GM12878 (cell line): ENCODE data around the gene PRG3. TPM values are rescaled to one million over a fixed set of nuclear protein-coding genes. Genes with fewer than 3 reads are reported as not detected.
A peak's percentile ranks its signal among the peaks of the same experiment; 100 is the strongest.

Source experiments
- BCL11A ChIP-seq: IDR thresholded peaks from 2 replicates; pipeline ENCODE4 v1.6.1; 2011; ENCODE audit warnings: low read depth, low read length
- CEBPB ChIP-seq, 2 experiments: fragments of 150-350 bp in 1 of 2; IDR thresholded peaks; 2 replicates each; pipeline ENCODE4 v1.6.1; 2012 to 2014; ENCODE audit warnings: low read depth in 2 of 2, low read length in 2 of 2, borderline replicate concordance in 1 of 2, inconsistent platforms in 1 of 2
- CEBPZ ChIP-seq: fragments of 150-350 bp; IDR thresholded peaks from 2 replicates; pipeline ENCODE4 v1.6.1; 2016; ENCODE audit warnings: low read depth, low read length
- CHD2 ChIP-seq: IDR thresholded peaks from 2 replicates; pipeline ENCODE4 v1.6.1; 2011; ENCODE audit warnings: low read depth, low read length, improper control_type of control experiment, borderline replicate concordance
- E2F4 ChIP-seq: IDR thresholded peaks from 2 replicates; pipeline ENCODE4 v1.6.1; 2012; ENCODE audit warnings: low read depth, low read length, improper control_type of control experiment
- ESRRA ChIP-seq: IDR thresholded peaks from 2 replicates; pipeline ENCODE4 v1.6.1; 2012; ENCODE audit warnings: mild to moderate bottlenecking, low read length, improper control_type of control experiment
- EZH2 ChIP-seq: IDR thresholded peaks from 2 replicates; pipeline ENCODE4 v1.6.1; 2012; ENCODE audit warnings: low read depth, mild to moderate bottlenecking, control low read depth, inconsistent platforms, low read length, borderline replicate concordance; ENCODE audit not compliant: control insufficient read depth
- FOXM1 ChIP-seq: IDR thresholded peaks from 2 replicates; pipeline ENCODE4 v1.6.1; 2012; ENCODE audit warnings: low read depth, mild to moderate bottlenecking, inconsistent platforms, low read length, moderate library complexity
- JUND ChIP-seq: IDR thresholded peaks from 2 replicates; pipeline ENCODE4 v1.6.1; 2012; ENCODE audit warnings: low read depth, mild to moderate bottlenecking, low read length, improper control_type of control experiment, moderate library complexity
- PML ChIP-seq: IDR thresholded peaks from 2 replicates; pipeline ENCODE4 v1.6.1; 2012; ENCODE audit warnings: low read length, inconsistent platforms
- RAD21 ChIP-seq: IDR thresholded peaks from 2 replicates; pipeline ENCODE4 v1.6.1; 2011; ENCODE audit warnings: mild to moderate bottlenecking, low read depth, low read length, moderate library complexity; ENCODE audit not compliant: insufficient read depth
- RFX5 ChIP-seq: IDR thresholded peaks from 2 replicates; pipeline ENCODE4 v1.6.1; 2011; ENCODE audit warnings: low read depth, low read length, improper control_type of control experiment
- SIN3A ChIP-seq: IDR thresholded peaks from 2 replicates; pipeline ENCODE4 v1.6.1; 2012; ENCODE audit warnings: low read depth, low read length, improper control_type of control experiment
- SMARCA5 ChIP-seq: fragments of 450-650 bp; IDR thresholded peaks from 2 replicates; pipeline ENCODE4 v1.6.1; 2017; ENCODE audit warnings: mild to moderate bottlenecking
- SPI1 ChIP-seq: IDR thresholded peaks from 2 replicates; pipeline ENCODE4 v1.6.1; 2011; ENCODE audit warnings: low read depth, mild to moderate bottlenecking, low read length, moderate library complexity, borderline replicate concordance; ENCODE audit not compliant: insufficient read depth
- TARDBP ChIP-seq: IDR thresholded peaks from 2 replicates; pipeline ENCODE4 v1.6.1; 2016; ENCODE audit warnings: borderline replicate concordance
- TCF12 ChIP-seq: IDR thresholded peaks from 2 replicates; pipeline ENCODE4 v1.6.1; 2011; ENCODE audit warnings: low read depth, mild to moderate bottlenecking, low read length
- USF1 ChIP-seq: IDR thresholded peaks from 2 replicates; pipeline ENCODE4 v1.6.1; 2011; ENCODE audit warnings: borderline replicate concordance, low read depth, mild to moderate bottlenecking, moderate library complexity, mixed read lengths, low read length; ENCODE audit not compliant: insufficient read depth; ENCODE audit errors: extremely low read length
- polyA plus RNA-seq, 11 experiments: library from polyadenylated mRNA; depleted of rRNA in 4 of 11; unstranded in 6 of 11; stranded (reverse) in 5 of 11; fragments of >200 nt; fragmentation: Nextera tagmentation in 4 of 11; fragmentation: Illumina TruSeq in 1 of 11; extraction: Ambion mirVana in 4 of 11; extraction: Trizol in 1 of 11; gene quantifications; 1 replicate in 1 of 11; 2 replicates in 10 of 11; pipeline versions ENCODE4 v1.2.1 to v1.2.3, GENCODE V29; 2011 to 2016; ENCODE audit warnings: inconsistent platforms in 2 of 11, missing spikeins in 2 of 11, low read depth in 1 of 11
- total RNA-seq, 4 experiments: library from RNA; depleted of rRNA in 3 of 4; stranded (reverse); fragments of >200 nt in 3 of 4; fragmentation: Illumina TruSeq in 1 of 4; extraction: Trizol in 1 of 4; gene quantifications; 2 replicates each; pipeline versions ENCODE4 v1.2.1 to v1.2.3, GENCODE V29; 2013 to 2021
- TF ChIP-seq, protein P1 (sequence below): IDR thresholded peaks from 2 replicates; pipeline ENCODE4 v1.6.1; 2012; ENCODE audit warnings: improper control_type of control experiment, low read depth, low read length; ENCODE audit not compliant: insufficient replicate concordance

The PRG3 gene
- total and polyA plus RNA-seq, 10 of the 15 experiments (the other 5 are each of a cell fraction or from before 2014, with no cell fraction given): not detected

DNA sequence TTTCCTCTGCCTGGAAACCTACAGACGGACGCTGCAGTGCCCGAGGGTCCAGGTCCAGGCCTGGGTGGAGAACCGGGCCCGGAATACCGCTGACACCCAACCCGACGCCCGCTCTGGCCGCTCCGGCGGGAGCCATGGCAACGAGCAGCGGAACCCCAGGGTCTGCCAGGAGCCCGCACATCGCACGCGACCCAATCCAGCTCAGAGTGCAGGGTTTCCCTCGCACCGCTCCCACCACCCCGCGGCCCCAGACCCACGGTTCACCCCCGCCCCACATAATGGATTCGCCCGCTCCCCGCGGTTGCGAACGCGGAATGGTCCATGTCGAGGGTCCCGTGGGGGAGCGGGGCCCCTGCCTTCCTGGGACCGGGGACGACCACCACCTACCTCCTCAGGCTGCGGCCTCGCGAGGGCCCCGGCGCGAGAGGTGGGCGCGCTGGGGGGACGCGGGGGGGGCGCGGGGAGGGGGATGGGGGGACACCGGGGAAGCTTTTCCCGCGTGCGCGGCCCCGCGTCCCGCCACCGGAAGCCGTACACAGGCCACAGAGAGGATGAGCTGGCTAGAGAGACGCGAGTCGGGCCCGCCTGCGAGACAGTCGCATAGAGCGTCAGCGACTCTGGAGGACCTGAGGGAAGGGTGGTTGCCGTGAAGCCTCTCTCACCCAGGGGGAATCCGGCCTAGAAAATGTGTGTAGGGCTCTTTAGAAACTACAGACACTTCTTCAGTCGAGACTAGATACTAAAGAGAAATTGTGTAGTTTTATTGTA lies 45.4 kb downstream of the PRG3 start, which contains the start of gene SSRP1 (continued):
- no peak for TF ChIP-seq SPI1
- no peak for TF ChIP-seq CEBPZ
- TF ChIP-seq PML: peak; percentile 53; the same call in 1 of the 2 replicates
- TF ChIP-seq TARDBP: peak; percentile 60; the same call in 1 of the 2 replicates
- TF ChIP-seq SMARCA5: no peak
- peak; percentile 87; the same call in 1 of the 2 replicates for TF ChIP-seq JUND
- no peak for TF ChIP-seq EZH2
- TF ChIP-seq, protein P1, sequence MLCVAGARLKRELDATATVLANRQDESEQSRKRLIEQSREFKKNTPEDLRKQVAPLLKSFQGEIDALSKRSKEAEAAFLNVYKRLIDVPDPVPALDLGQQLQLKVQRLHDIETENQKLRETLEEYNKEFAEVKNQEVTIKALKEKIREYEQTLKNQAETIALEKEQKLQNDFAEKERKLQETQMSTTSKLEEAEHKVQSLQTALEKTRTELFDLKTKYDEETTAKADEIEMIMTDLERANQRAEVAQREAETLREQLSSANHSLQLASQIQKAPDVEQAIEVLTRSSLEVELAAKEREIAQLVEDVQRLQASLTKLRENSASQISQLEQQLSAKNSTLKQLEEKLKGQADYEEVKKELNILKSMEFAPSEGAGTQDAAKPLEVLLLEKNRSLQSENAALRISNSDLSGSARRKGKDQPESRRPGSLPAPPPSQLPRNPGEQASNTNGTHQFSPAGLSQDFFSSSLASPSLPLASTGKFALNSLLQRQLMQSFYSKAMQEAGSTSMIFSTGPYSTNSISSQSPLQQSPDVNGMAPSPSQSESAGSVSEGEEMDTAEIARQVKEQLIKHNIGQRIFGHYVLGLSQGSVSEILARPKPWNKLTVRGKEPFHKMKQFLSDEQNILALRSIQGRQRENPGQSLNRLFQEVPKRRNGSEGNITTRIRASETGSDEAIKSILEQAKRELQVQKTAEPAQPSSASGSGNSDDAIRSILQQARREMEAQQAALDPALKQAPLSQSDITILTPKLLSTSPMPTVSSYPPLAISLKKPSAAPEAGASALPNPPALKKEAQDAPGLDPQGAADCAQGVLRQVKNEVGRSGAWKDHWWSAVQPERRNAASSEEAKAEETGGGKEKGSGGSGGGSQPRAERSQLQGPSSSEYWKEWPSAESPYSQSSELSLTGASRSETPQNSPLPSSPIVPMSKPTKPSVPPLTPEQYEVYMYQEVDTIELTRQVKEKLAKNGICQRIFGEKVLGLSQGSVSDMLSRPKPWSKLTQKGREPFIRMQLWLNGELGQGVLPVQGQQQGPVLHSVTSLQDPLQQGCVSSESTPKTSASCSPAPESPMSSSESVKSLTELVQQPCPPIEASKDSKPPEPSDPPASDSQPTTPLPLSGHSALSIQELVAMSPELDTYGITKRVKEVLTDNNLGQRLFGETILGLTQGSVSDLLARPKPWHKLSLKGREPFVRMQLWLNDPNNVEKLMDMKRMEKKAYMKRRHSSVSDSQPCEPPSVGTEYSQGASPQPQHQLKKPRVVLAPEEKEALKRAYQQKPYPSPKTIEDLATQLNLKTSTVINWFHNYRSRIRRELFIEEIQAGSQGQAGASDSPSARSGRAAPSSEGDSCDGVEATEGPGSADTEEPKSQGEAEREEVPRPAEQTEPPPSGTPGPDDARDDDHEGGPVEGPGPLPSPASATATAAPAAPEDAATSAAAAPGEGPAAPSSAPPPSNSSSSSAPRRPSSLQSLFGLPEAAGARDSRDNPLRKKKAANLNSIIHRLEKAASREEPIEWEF: no peak
- 0 out of 2 replicates have a peak, but pooled peaks have one; percentile 8 for TF ChIP-seq RFX5
- TF ChIP-seq RAD21: no peak
- TF ChIP-seq E2F4: no peak; the same call in 1 of the 2 replicates
- peak; percentile 39; the same call in 1 of the 2 replicates for TF ChIP-seq SIN3A
- TF ChIP-seq CHD2: 0 out of 2 replicates have a peak, but pooled peaks have one; percentile 34
- TF ChIP-seq TCF12: no peak
- no peak for TF ChIP-seq BCL11A
- TF ChIP-seq USF1: no peak
- no peak for TF ChIP-seq FOXM1
- TF ChIP-seq ESRRA: no peak
- TF ChIP-seq CEBPB (IDR thresholded peaks at IDR 0.05; ENCODE audit: borderline replicate concordance in 1 of 2, low read depth in 2 of 2, low read length in 2 of 2): no peak
